IMR-90 (cell line): Measurements from ENCODE around the gene HNRNPR. TPM values are rescaled to one million over a fixed set of nuclear protein-coding genes. Genes with fewer than 3 reads are reported as not detected.

ENCODE experiments used
- ATAC-seq: fragments of 200-7000 bp; cut with Tn5 transposase; 2 replicates; pipeline ENCODE4 v1.9.1; 2020; ENCODE audit warnings: low read depth, mild to moderate bottlenecking, moderate library complexity
- BruUV-seq: library from RNA; stranded (reverse); fragments of 400-500 nt; replicated peaks from 2 replicates; lab custom pipeline; 2021; lab: Mats Ljungman, UMichigan
- CTCF ChIA-PET: fragments of 300-600 bp; formaldehyde crosslinking; extraction: SDS; loops from one replicate; lab custom pipeline; 2021; ENCODE audit warnings: antibody characterized with exemption; lab: Yijun Ruan, JAX
- POLR2A ChIA-PET: fragments of 300-600 bp; sonication (Branson Sonifier 250); formaldehyde crosslinking; loops from one replicate; lab custom pipeline; 2022; ENCODE audit warnings: antibody characterized with exemption; ENCODE audit not compliant: unreplicated experiment; lab: Charles Lee
- DNase-seq: peaks from one replicate; pipeline ENCODE4 v3.0.0; 2013
- H2AFZ ChIP-seq: replicated peaks from 2 replicates; pipeline ENCODE3; 2013; ENCODE audit warnings: low read length, mild to moderate bottlenecking; ENCODE audit not compliant: poor library complexity
- H2AK5ac ChIP-seq: 2 replicates; pipeline ENCODE4 v1.6.1; 2013; ENCODE audit warnings: low read depth, low read length, inconsistent platforms
- H2AK9ac ChIP-seq: replicated peaks from 2 replicates; pipeline ENCODE3; 2013; ENCODE audit warnings: mild to moderate bottlenecking, low read depth, low read length, moderate library complexity; ENCODE audit not compliant: poor library complexity
- H2BK120ac ChIP-seq: 2 replicates; pipeline ENCODE4 v1.6.1; 2013; ENCODE audit warnings: low read depth, low read length, inconsistent platforms
- H2BK15ac ChIP-seq: 3 replicates; pipeline ENCODE4 v1.6.1; 2013; ENCODE audit warnings: low read depth, low read length, inconsistent platforms
- H2BK20ac ChIP-seq: 2 replicates; pipeline ENCODE4 v1.6.1; 2013; ENCODE audit warnings: low read depth, mild to moderate bottlenecking, inconsistent platforms, low read length, moderate library complexity
- H2BK5ac ChIP-seq: 2 replicates; pipeline ENCODE4 v1.6.1; 2013; ENCODE audit warnings: mild to moderate bottlenecking, low read depth, low read length, inconsistent platforms; ENCODE audit not compliant: poor library complexity, severe bottlenecking
- H3K14ac ChIP-seq: replicated peaks from 2 replicates; pipeline ENCODE4 v1.6.1; 2013; ENCODE audit warnings: low read depth, low read length, inconsistent platforms
- H3K18ac ChIP-seq: 2 replicates; pipeline ENCODE4 v1.6.1; 2013; ENCODE audit warnings: low read depth, low read length, control low read depth
- H3K23ac ChIP-seq: 2 replicates; pipeline ENCODE4 v1.6.1; 2013; ENCODE audit warnings: low read depth, low read length, inconsistent platforms
- H3K27ac ChIP-seq: 2 replicates; pipeline ENCODE4 v1.5.1; 2013; ENCODE audit warnings: mild to moderate bottlenecking, control low read depth, low read length; ENCODE audit not compliant: insufficient read depth
- H3K27me3 ChIP-seq: 2 replicates; pipeline ENCODE4 v1.6.1; 2013; ENCODE audit warnings: low read length; ENCODE audit not compliant: control insufficient read depth, insufficient read depth
- H3K36me3 ChIP-seq: 2 replicates; pipeline ENCODE4 v1.6.1; 2013; ENCODE audit warnings: low read length, mixed read lengths; ENCODE audit not compliant: control insufficient read depth, insufficient read depth
- H3K4ac ChIP-seq: 2 replicates; pipeline ENCODE4 v1.6.1; 2013; ENCODE audit warnings: low read depth, low read length, inconsistent platforms
- H3K4me1 ChIP-seq: 2 replicates; pipeline ENCODE4 v1.6.1; 2013; ENCODE audit warnings: low read length, mixed read lengths; ENCODE audit not compliant: control insufficient read depth, insufficient read depth
- H3K4me2 ChIP-seq: 2 replicates; pipeline ENCODE4 v1.6.1; 2013; ENCODE audit warnings: low read depth, mild to moderate bottlenecking, control low read depth, low read length, moderate library complexity
- H3K4me3 ChIP-seq: 2 replicates; pipeline ENCODE4 v1.5.1; 2013; ENCODE audit warnings: low read depth, mild to moderate bottlenecking, control low read depth, low read length, moderate library complexity; ENCODE audit not compliant: insufficient read depth
- H3K56ac ChIP-seq: 2 replicates; pipeline ENCODE4 v1.6.1; 2013; ENCODE audit warnings: low read length, inconsistent platforms; ENCODE audit not compliant: insufficient read depth; ENCODE audit errors: extremely low read depth
- H3K79me1 ChIP-seq, 2 experiments: 2 replicates each; pipeline ENCODE4 v1.6.1; 2013; ENCODE audit warnings: low read length in 2 of 2, inconsistent platforms in 1 of 2, low read depth in 1 of 2
- H3K9ac ChIP-seq: 2 replicates; pipeline ENCODE4 v1.6.1; 2013; ENCODE audit warnings: low read depth, low read length, control low read depth
- H3K9me1 ChIP-seq: 2 replicates; pipeline ENCODE4 v1.6.1; 2013; ENCODE audit warnings: low read length, inconsistent platforms; ENCODE audit not compliant: insufficient read depth
- H3K9me3 ChIP-seq: 2 replicates; pipeline ENCODE4 v1.6.1; 2013; ENCODE audit warnings: low read length; ENCODE audit not compliant: control insufficient read depth, insufficient read depth
- H4K20me1 ChIP-seq: 2 replicates; pipeline ENCODE4 v1.6.1; 2013; ENCODE audit warnings: low read length, inconsistent platforms; ENCODE audit not compliant: insufficient read depth
- H4K5ac ChIP-seq: 2 replicates; pipeline ENCODE4 v1.6.1; 2013; ENCODE audit warnings: mild to moderate bottlenecking, low read depth, low read length, control low read depth
- H4K8ac ChIP-seq, 2 experiments: 2 replicates each; pipeline ENCODE4 v1.6.1; 2013; ENCODE audit warnings: low read depth in 2 of 2, low read length in 2 of 2, control low read depth in 1 of 2, inconsistent platforms in 1 of 2
- H4K91ac ChIP-seq: 2 replicates; pipeline ENCODE4 v1.6.1; 2013; ENCODE audit warnings: low read depth, low read length, inconsistent platforms; ENCODE audit not compliant: insufficient read depth
- BHLHE40 ChIP-seq: fragments of 150-350 bp; IDR thresholded peaks from 2 replicates; pipeline ENCODE4 v1.6.1; 2016; ENCODE audit warnings: mild to moderate bottlenecking, low read depth, low read length
- CEBPB ChIP-seq: IDR thresholded peaks from 2 replicates; pipeline ENCODE4 v1.6.1; 2012; ENCODE audit warnings: low read depth, low read length, improper control_type of control experiment
- CHD1 ChIP-seq: IDR thresholded peaks from 2 replicates; pipeline ENCODE4 v1.6.1; 2012; ENCODE audit warnings: low read depth, low read length, improper control_type of control experiment
- FOS ChIP-seq: fragments of 150-350 bp; IDR thresholded peaks from 2 replicates; pipeline ENCODE4 v1.6.1; 2016; ENCODE audit warnings: low read depth, low read length
- MAFK ChIP-seq: IDR thresholded peaks from 2 replicates; pipeline ENCODE4 v1.6.1; 2012; ENCODE audit warnings: low read depth, low read length, improper control_type of control experiment
- MAZ ChIP-seq: IDR thresholded peaks from 2 replicates; pipeline ENCODE4 v1.6.1; 2012; ENCODE audit warnings: low read depth, mild to moderate bottlenecking, low read length, improper control_type of control experiment, moderate library complexity, borderline replicate concordance
- MXI1 ChIP-seq: IDR thresholded peaks from 2 replicates; pipeline ENCODE4 v1.6.1; 2012; ENCODE audit warnings: low read depth, mild to moderate bottlenecking, low read length, moderate library complexity, borderline replicate concordance
- NFE2L2 ChIP-seq: fragments of 150-350 bp; IDR thresholded peaks from 2 replicates; pipeline ENCODE4 v1.6.1; 2016; ENCODE audit warnings: low read depth, mild to moderate bottlenecking, low read length
- POLR2A ChIP-seq: IDR thresholded peaks from 2 replicates; pipeline ENCODE4 v1.6.1; 2012; ENCODE audit warnings: mild to moderate bottlenecking, low read depth, low read length
- RAD21 ChIP-seq: IDR thresholded peaks from 2 replicates; pipeline ENCODE4 v1.6.1; 2012; ENCODE audit warnings: low read length, improper control_type of control experiment
- RCOR1 ChIP-seq: IDR thresholded peaks from 2 replicates; pipeline ENCODE4 v1.6.1; 2012; ENCODE audit warnings: mild to moderate bottlenecking, low read length, improper control_type of control experiment; ENCODE audit not compliant: insufficient replicate concordance
- RFX5 ChIP-seq: IDR thresholded peaks from 2 replicates; pipeline ENCODE4 v1.8.0; 2012; ENCODE audit warnings: low read depth, mild to moderate bottlenecking, low read length, moderate library complexity
- SMC3 ChIP-seq: fragments of 150-350 bp; IDR thresholded peaks from 2 replicates; pipeline ENCODE4 v1.6.1; 2016; ENCODE audit warnings: low read depth, mild to moderate bottlenecking, antibody characterized with exemption, low read length, moderate library complexity
- WGBS, 2 experiments: methylation state at CpG; one replicate each; pipeline versions ENCODE4 v1.1.5 to v1.1.7; 2013; ENCODE audit warnings: missing lambda C conversion rate in 2 of 2; ENCODE audit not compliant: insufficient read length in 1 of 2; ENCODE audit errors: extremely low coverage in 2 of 2; 5-methylcytosine and 5-hydroxymethylcytosine counted together
- dilution Hi-C: fragments of 300-500 bp; cut with HindIII; formaldehyde crosslinking; loops from one replicate; pipeline ENCODE4 v1.14.3; 2018; ENCODE audit warnings: low sequenced_read_pairs; ENCODE audit not compliant: unreplicated experiment
- in situ Hi-C: fragments of 300-500 bp; cut with MboI; formaldehyde crosslinking; loops from 3 replicates; pipeline ENCODE4 v1.14.3; 2019; ENCODE audit warnings: low sequenced_read_pairs, inconsistent platforms, mixed read lengths
- intact Hi-C: fragments of 100-400 bp; cut with micrococcal nuclease; formaldehyde crosslinking; loops from 2 replicates; pipeline ENCODE4 v1.10.0; 2022
- polyA plus RNA-seq, 3 experiments: library from polyadenylated mRNA; depleted of rRNA; stranded (reverse); fragments of >200 nt; gene quantifications; 2 replicates each; pipeline ENCODE4 v1.2.3, GENCODE V29; 2012; ENCODE audit warnings: low replicate concordance in 1 of 3
- total RNA-seq: library from RNA; depleted of rRNA; stranded (reverse); fragments of >200 nt; gene quantifications from 2 replicates; pipeline ENCODE4 v1.2.3, GENCODE V29; 2012
- TF ChIP-seq, protein P1 (sequence below): fragments of 150-350 bp; IDR thresholded peaks from 2 replicates; pipeline ENCODE4 v1.6.1; 2017; ENCODE audit warnings: mild to moderate bottlenecking, antibody characterized with exemption, low read length, low read depth
- TF ChIP-seq, protein P2 (sequence below): conservative IDR thresholded peaks from 2 replicates; pipeline ENCODE4 v1.5.1; 2012; ENCODE audit warnings: mild to moderate bottlenecking, low read depth, low read length, improper control_type of control experiment
- TF ChIP-seq, protein P3 (sequence below): fragments of 150-350 bp; IDR thresholded peaks from 2 replicates; pipeline ENCODE4 v1.6.1; 2016; ENCODE audit warnings: low read depth, mild to moderate bottlenecking, low read length, moderate library complexity, borderline replicate concordance

Gene HNRNPR
- total and polyA plus RNA-seq, 2 of the 4 experiments (the other 2 are of a cell fraction), result 99.7 to 111 TPM

DNA sequence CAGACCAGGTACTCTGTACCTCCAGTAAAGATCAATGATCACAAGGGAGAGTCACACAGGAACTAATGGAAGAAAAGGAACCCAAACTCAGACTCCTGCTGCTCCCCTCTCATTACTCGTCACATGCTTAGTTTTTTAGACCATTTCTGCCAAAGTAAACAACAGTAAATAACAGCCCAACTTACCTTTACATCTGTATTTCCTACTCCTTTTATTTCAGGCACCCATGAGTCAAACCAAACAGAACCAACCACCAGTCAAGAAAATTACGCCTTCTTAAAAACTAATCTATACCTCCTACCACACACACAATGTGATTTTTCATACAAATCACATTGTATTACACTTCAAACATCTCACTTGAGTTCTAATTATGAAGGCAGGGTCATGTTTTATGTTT lies 65.4 kb downstream of the HNRNPR start:
- H3K23ac ChIP-seq, result no peak overlapping the region
- TF ChIP-seq RFX5 (no peak), BHLHE40 (no peak), MXI1 (no peak), RAD21 (no peak), MAZ (no peak), SMC3 (no peak), NFE2L2 (no peak), CEBPB (no peak), RCOR1 (no peak), CHD1 (no peak), FOS (no peak), POLR2A (no peak), MAFK (no peak)
- TF ChIP-seq, protein P1, sequence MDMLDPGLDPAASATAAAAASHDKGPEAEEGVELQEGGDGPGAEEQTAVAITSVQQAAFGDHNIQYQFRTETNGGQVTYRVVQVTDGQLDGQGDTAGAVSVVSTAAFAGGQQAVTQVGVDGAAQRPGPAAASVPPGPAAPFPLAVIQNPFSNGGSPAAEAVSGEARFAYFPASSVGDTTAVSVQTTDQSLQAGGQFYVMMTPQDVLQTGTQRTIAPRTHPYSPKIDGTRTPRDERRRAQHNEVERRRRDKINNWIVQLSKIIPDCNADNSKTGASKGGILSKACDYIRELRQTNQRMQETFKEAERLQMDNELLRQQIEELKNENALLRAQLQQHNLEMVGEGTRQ, result no peak
- TF ChIP-seq, protein P2, sequence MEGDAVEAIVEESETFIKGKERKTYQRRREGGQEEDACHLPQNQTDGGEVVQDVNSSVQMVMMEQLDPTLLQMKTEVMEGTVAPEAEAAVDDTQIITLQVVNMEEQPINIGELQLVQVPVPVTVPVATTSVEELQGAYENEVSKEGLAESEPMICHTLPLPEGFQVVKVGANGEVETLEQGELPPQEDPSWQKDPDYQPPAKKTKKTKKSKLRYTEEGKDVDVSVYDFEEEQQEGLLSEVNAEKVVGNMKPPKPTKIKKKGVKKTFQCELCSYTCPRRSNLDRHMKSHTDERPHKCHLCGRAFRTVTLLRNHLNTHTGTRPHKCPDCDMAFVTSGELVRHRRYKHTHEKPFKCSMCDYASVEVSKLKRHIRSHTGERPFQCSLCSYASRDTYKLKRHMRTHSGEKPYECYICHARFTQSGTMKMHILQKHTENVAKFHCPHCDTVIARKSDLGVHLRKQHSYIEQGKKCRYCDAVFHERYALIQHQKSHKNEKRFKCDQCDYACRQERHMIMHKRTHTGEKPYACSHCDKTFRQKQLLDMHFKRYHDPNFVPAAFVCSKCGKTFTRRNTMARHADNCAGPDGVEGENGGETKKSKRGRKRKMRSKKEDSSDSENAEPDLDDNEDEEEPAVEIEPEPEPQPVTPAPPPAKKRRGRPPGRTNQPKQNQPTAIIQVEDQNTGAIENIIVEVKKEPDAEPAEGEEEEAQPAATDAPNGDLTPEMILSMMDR, result no peak
- TF ChIP-seq, protein P3, sequence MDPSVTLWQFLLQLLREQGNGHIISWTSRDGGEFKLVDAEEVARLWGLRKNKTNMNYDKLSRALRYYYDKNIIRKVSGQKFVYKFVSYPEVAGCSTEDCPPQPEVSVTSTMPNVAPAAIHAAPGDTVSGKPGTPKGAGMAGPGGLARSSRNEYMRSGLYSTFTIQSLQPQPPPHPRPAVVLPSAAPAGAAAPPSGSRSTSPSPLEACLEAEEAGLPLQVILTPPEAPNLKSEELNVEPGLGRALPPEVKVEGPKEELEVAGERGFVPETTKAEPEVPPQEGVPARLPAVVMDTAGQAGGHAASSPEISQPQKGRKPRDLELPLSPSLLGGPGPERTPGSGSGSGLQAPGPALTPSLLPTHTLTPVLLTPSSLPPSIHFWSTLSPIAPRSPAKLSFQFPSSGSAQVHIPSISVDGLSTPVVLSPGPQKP, result no peak
- no peak overlapping the region for H3K56ac ChIP-seq
- no peak overlapping the region for H2BK5ac ChIP-seq
- no peak overlapping the region for H2AK5ac ChIP-seq
- H2AFZ ChIP-seq, result no peak overlapping the region
- POLR2A ChIA-PET, result no interaction called here
- no peaks in the 10 kb centered on the region for H3K9me3 ChIP-seq
- H3K27me3 ChIP-seq, result no peaks in the 10 kb centered on the region
- no peak for ATAC-seq
- H3K18ac ChIP-seq, result no peak overlapping the region
- dilution Hi-C loops (no loop called here), intact Hi-C loops (no loop called here), in situ Hi-C loops (loop anchor here (5.0 kb wide), 3 partner anchors 96 to 301 kb away; no protein-coding TSS in a partner anchor)
- peaks cover 5% of the 10 kb centered on the region; the same call in 1 of the 2 replicates for H3K4me1 ChIP-seq
- no peaks in the 10 kb centered on the region for H4K20me1 ChIP-seq
- no peak for DNase-seq
- H4K5ac ChIP-seq, result no peak overlapping the region
- no peak overlapping the region for H4K91ac ChIP-seq
- no peak overlapping the region for H2BK120ac ChIP-seq
- H3K4me2 ChIP-seq, result no peak overlapping the region
- H3K9me1 ChIP-seq, result peaks cover 12% of the 10 kb centered on the region
- H3K79me1 ChIP-seq, result peaks cover 5 to 30% of the 10 kb centered on the region in 2 experiments; a peak in 3 of 4 replicates
- no peak overlapping the region; the same call in 1 of the 2 replicates for H3K14ac ChIP-seq
- CTCF ChIA-PET, result interaction anchor here (0.6 kb wide), 1 partner anchor 9 kb away, joined by 5 read pairs; no protein-coding TSS in a partner anchor
- H3K27ac ChIP-seq, result no peak overlapping the region
- no TSS peak for BruUV-seq
- H2BK20ac ChIP-seq, result no peak overlapping the region
- no peak overlapping the region for H4K8ac ChIP-seq
- H2AK9ac ChIP-seq, result no peak overlapping the region
- no peak overlapping the region for H2BK15ac ChIP-seq
- no peak overlapping the region for H3K9ac ChIP-seq
- WGBS, 2 experiments, result 89% methylated on average over 1 of the region's 2 CpGs; no CpG with 5 or more reads in 1 of the 2 experiments
- H3K36me3 ChIP-seq, result peaks cover 5% of the 10 kb centered on the region
- H3K4me3 ChIP-seq, result no peak overlapping the region
- no peak overlapping the region for H3K4ac ChIP-seq
